Transverse colon (tissue), 4 donors: Measurements from ENCODE around the gene SMARCC1. TPM values are rescaled to one million over a fixed set of nuclear protein-coding genes. Genes with fewer than 3 reads are reported as not detected.

Experiments used
- DNase-seq: peaks from one replicate; pipeline ENCODE4 v3.0.0-alpha.2; 2019
- H3K27ac ChIP-seq, 4 donors: fragments of 200-600 bp; sonication (generic); 2 replicates each; pipeline ENCODE4 v1.5.1; 2016 to 2018; ENCODE audit warnings: inconsistent platforms in 4 of 4
- H3K27me3 ChIP-seq: fragments of 200-600 bp; sonication (generic); 2 replicates; pipeline ENCODE4 v1.5.1; 2017; ENCODE audit warnings: inconsistent platforms
- H3K36me3 ChIP-seq, 4 donors: fragments of 200-600 bp; sonication (generic); 2 replicates each; pipeline ENCODE4 v1.5.1; 2017 to 2019; ENCODE audit warnings: inconsistent platforms in 4 of 4
- H3K4me1 ChIP-seq, 4 donors: fragments of 200-600 bp; sonication (generic); 2 replicates each; pipeline ENCODE4 v1.5.1; 2017 to 2020; ENCODE audit warnings: inconsistent platforms in 4 of 4
- H3K4me3 ChIP-seq, 4 donors: fragments of 200-600 bp; sonication (generic); 1 replicate in 1 of 4; 2 replicates in 3 of 4; pipeline versions ENCODE4 v1.5.1 to v1.6.1; 2017 to 2019; ENCODE audit warnings: inconsistent platforms in 4 of 4
- H3K9me3 ChIP-seq, 2 donors: fragments of 200-600 bp; sonication (generic); 2 replicates each; pipeline ENCODE4 v1.5.1; 2017 to 2019; ENCODE audit warnings: inconsistent platforms in 2 of 2
- EP300 ChIP-seq: sonication (generic); formaldehyde crosslinking; IDR thresholded peaks from one replicate; pipeline ENCODE4 v1.6.1; 2017; ENCODE audit warnings: antibody characterized with exemption, low read depth
- POLR2A ChIP-seq: fragments of 450-650 bp; IDR thresholded peaks from one replicate; pipeline ENCODE4 v1.6.1; 2016; ENCODE audit warnings: antibody characterized with exemption, mild to moderate bottlenecking, moderate library complexity
- POLR2AphosphoS5 ChIP-seq, 3 donors: sonication (generic); formaldehyde crosslinking; IDR thresholded peaks; one replicate each; pipeline ENCODE4 v1.6.1; 2016; ENCODE audit warnings: antibody characterized with exemption in 3 of 3
- WGBS, 2 donors: methylation state at CpG; one replicate each; pipeline ENCODE4 v1.1.5; 2018; ENCODE audit warnings: low coverage in 1 of 2; 5-methylcytosine and 5-hydroxymethylcytosine counted together
- in situ Hi-C, 4 donors: fragments of 200-750 bp; cut with MboI; loops; one replicate each; pipeline versions ENCODE4 v1.15.0 to v1.15.1; 2017; ENCODE audit warnings: low sequenced_read_pairs in 3 of 4, low pct_ligation_motif_present in 1 of 4, low pct_unique_long_range_greater_than_20kb in 1 of 4
- intact Hi-C: fragments of 100-400 bp; cut with DNase I; formaldehyde crosslinking; loops from one replicate; pipeline ENCODE4 v1.15.1; 2023; ENCODE audit warnings: low total_unique reads
- total RNA-seq, 4 donors: library from RNA; depleted of rRNA; stranded (reverse); fragments of >200 nt; gene quantifications; one replicate each; pipeline ENCODE4 v1.1.0, GENCODE V29; 2016
- TF ChIP-seq, protein P1 (sequence below), 5 experiments: fragments of 200-600 bp in 3 of 5; fragments of 450-650 bp in 2 of 5; sonication (generic) in 3 of 5; IDR thresholded peaks; 1 replicate in 2 of 5; 2 replicates in 3 of 5; pipeline ENCODE4 v1.5.1; 2016 to 2017; ENCODE audit warnings: antibody characterized with exemption in 5 of 5, inconsistent platforms in 3 of 5, mild to moderate bottlenecking in 2 of 5, moderate library complexity in 1 of 5

Gene SMARCC1
- total RNA-seq, 4 donors from 2014 or later = 21.3 to 70.8 (median 45.0) TPM

DNA sequence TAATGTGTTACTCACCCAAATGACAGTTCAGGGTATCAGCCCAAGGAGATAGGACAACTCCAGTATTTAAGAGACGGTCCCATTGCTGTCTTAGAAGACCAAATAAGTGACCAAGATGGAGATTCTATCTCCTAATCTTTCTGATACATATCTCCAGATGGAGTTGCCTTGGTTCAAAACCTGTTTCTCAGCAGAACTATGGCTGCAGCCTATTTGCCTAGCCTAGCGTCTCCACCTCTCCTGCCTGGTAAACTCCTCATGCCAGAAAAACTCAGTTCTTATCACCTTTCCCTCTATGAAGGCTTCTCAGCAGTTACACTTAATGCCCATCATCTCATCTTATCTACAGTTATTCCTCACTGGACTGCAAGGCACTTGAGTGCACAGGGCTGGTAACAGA is 201.8 kb downstream of the SMARCC1 start:
- Histone ChIP-seq H3K27me3 (peaks cover 43% of the 10 kb centered on the region), H3K36me3 (no peaks in the 10 kb centered on the region), H3K4me1 (peaks cover 10 to 15% (median 12%) of the 10 kb centered on the region in 4 donors), H3K27ac (no peak overlapping the region), H3K9me3 (no peaks in the 10 kb centered on the region), H3K4me3 (no peak overlapping the region)
- DNase-seq = no peak
- intact Hi-C loops = no loop called here
- 86 to 88% methylated on average over 1 to 2 of the region's 2 CpGs for WGBS, 2 donors
- TF ChIP-seq, protein P1, sequence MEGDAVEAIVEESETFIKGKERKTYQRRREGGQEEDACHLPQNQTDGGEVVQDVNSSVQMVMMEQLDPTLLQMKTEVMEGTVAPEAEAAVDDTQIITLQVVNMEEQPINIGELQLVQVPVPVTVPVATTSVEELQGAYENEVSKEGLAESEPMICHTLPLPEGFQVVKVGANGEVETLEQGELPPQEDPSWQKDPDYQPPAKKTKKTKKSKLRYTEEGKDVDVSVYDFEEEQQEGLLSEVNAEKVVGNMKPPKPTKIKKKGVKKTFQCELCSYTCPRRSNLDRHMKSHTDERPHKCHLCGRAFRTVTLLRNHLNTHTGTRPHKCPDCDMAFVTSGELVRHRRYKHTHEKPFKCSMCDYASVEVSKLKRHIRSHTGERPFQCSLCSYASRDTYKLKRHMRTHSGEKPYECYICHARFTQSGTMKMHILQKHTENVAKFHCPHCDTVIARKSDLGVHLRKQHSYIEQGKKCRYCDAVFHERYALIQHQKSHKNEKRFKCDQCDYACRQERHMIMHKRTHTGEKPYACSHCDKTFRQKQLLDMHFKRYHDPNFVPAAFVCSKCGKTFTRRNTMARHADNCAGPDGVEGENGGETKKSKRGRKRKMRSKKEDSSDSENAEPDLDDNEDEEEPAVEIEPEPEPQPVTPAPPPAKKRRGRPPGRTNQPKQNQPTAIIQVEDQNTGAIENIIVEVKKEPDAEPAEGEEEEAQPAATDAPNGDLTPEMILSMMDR (IDR thresholded peaks at IDR 0.05) = no peak
- TF ChIP-seq EP300 (no peak), POLR2AphosphoS5 (IDR thresholded peaks at IDR 0.05) (no peak), POLR2A (no peak)
- in situ Hi-C loops = no loop called here

- 22% methylated on average over 34 of the region's 121 CpGs; no CpG with 5 or more reads in 1 of the 2 donors for WGBS, 2 donors
- H3K27me3 ChIP-seq = peaks cover 45% of the 10 kb centered on the region
- H3K27ac ChIP-seq = no peak within 1 kb of the TSS
- H3K9me3 ChIP-seq = no peaks in the 10 kb centered on the region
- intact Hi-C loops (no loop called here), in situ Hi-C loops (no loop called here)
- TF ChIP-seq EP300 = no peak
- TF ChIP-seq, protein P1 (IDR thresholded peaks at IDR 0.05) = no peak
- no peak for TF ChIP-seq POLR2AphosphoS5 (IDR thresholded peaks at IDR 0.05)
- TF ChIP-seq POLR2A = no peak
- peak; percentile 18 for DNase-seq
- peaks cover 10 to 15% (median 12%) of the 10 kb centered on the region in 4 donors for H3K4me1 ChIP-seq
- H3K36me3 ChIP-seq = no peaks in the 10 kb centered on the region
- peak within 1 kb of the TSS; percentile 61 to 83 (median 68) for H3K4me3 ChIP-seq
These were observed 202.7 kb downstream of the SMARCC1 start, which contains the start of gene CSPG5 for GRCh38 chr3:47578691-47579632. Gene CSPG5 (minus strand): TSS chr3:47578865. CDS start chr3:47578693, 172 bp downstream.

DNA sequence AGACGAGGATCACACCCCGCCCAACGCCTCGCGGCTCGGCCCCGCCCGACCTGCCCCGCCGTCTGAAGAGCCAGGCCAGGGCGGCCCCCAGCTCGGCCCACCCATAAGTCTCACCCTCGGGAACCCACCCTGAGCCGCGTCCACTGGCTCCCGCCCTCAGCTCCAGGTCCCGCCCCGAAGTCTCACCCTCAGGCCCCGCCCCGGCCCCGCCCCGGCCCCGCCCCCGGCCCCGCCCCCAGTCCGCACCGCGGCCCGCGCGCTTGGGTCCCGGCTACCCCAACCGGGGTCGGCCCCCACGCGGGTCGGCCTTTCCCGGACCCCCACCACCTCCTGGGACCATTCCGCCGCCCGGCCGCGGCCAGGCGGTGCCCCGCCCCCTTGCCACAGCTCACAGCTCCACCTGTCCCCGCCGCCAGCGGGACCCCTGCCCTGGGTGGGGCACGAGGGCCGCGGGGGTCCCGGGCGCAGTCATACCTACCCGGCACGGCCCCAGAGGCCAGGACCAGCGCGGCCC is 203.5 kb downstream of the SMARCC1 start:
- in situ Hi-C loops (no loop called here), intact Hi-C loops (no loop called here)
- WGBS, 2 donors = 0% methylated on average over 1 of the region's 57 CpGs; no CpG with 5 or more reads in 1 of the 2 donors
- Histone ChIP-seq H3K9me3 (no peaks in the 10 kb centered on the region), H3K36me3 (no peaks in the 10 kb centered on the region), H3K27ac (no peak overlapping the region), H3K27me3 (peaks cover 45% of the 10 kb centered on the region), H3K4me3 (peak overlapping the region; percentile 61 to 83 (median 68)), H3K4me1 (peaks cover 10 to 15% (median 12%) of the 10 kb centered on the region in 4 donors)
- TF ChIP-seq POLR2A = no peak
- TF ChIP-seq EP300 = no peak
- TF ChIP-seq POLR2AphosphoS5 (IDR thresholded peaks at IDR 0.05) = no peak
- TF ChIP-seq, protein P1 (IDR thresholded peaks at IDR 0.05) = no peak
- DNase-seq = peak; percentile 40

DNA sequence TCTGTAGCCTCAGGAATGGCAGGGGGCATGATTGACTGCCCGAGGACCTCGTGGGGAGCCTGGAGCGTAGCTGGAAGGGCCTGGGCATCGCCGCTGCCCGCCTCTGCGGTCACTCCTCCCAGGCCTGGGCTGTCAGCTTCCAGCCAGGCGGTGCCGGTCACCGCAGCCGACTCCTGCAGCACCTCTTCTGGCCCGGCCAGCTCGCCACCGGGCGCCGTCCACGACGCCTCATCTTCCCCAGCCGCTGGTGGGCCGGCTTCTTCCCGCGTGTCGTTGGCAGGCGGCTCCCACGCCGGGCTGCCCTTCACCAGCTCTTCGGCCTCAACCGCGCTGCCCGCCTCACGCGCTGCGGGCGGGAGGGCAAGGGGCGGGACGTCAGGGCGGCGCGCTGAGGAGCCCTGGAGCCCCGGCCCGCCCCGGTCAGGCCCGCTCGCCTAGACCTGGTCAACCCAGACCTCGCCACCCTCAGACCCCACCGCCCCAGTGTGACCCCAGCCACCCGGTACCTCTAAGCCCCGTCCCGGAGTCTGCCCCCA is 204.0 kb downstream of the SMARCC1 start:
- Histone ChIP-seq H3K4me1 (peaks cover 10 to 15% (median 12%) of the 10 kb centered on the region in 4 donors), H3K9me3 (no peaks in the 10 kb centered on the region), H3K27me3 (peaks cover 45% of the 10 kb centered on the region), H3K27ac (no peak overlapping the region), H3K36me3 (no peaks in the 10 kb centered on the region), H3K4me3 (peak overlapping the region; percentile 61 to 83 (median 68))
- peak; percentile 10 for DNase-seq
- TF ChIP-seq, protein P1 (IDR thresholded peaks at IDR 0.05) = no peak
- no peak for TF ChIP-seq EP300
- in situ Hi-C loops = no loop called here
- intact Hi-C loops = no loop called here
- WGBS, 2 donors = 11% methylated on average over 17 of the region's 49 CpGs; no CpG with 5 or more reads in 1 of the 2 donors
